Measurements from ENCODE around the gene SPNS1.
"Not testable (repeated sequence)": the region's sequence is repeated elsewhere in the genome, so short reads cannot be mapped to it uniquely, and the experiment has no call there.

The SPNS1 gene

DNA sequence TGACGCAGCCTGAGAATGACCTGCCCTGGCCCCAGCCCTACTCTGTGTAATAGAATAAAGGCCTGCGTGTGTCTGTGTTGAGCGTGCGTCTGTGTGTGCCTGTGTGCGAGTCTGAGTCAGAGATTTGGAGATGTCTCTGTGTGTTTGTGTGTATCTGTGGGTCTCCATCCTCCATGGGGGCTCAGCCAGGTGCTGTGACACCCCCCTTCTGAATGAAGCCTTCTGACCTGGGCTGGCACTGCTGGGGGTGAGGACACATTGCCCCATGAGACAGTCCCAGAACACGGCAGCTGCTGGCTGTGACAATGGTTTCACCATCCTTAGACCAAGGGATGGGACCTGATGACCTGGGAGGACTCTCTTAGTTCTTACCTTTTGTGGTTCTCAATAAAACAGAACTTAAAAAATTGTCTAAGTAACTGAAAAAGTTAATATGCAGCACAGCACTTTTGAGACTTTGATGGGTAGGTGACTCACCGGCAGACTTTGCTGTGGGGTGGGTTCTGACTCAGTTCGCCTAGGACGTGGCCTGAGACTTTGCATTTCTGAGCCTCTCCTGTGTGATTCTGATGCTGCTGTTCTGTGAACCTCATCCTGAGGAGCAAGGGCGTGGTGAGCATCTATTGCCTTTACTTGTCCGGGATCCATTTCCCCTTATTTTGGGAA, 15.9 kb downstream of the SPNS1 start:
- DNase-seq, result peak; percentile 39

- no peak for DNase-seq
Observed at GRCh38 chr16:28991687-28992086, 17.1 kb downstream of the SPNS1 start.

DNA sequence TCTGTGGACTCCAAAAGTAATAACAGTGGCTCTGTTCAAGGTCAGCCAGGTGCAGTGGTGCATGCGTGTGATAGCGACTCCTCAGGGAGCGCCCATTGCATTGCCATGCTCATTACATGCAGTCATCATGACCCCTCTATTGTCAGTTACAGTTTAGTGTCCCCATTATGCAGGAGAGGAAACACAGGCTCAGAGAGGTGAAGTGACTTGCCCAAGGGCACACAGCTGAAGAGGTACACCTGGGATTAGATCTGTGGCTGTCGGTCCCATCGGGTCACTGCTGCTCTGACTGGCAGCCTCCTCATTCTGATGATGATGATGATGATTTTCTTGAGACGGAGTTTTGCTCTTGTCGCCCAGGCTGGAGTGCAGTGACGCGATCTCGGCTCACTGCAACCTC, 17.9 kb downstream of the SPNS1 start:
- no peak for DNase-seq

- DNase-seq, result no peak
Observed at GRCh38 chr16:28998837-28999236, 24.3 kb downstream of the SPNS1 start.

- DNase-seq, result no peak
Observed at GRCh38 chr16:28999577-28999976, 25.0 kb downstream of the SPNS1 start.

GRCh38 chr16:29000019-29000418, 25.4 kb downstream of the SPNS1 start:
- no peak for DNase-seq

DNA sequence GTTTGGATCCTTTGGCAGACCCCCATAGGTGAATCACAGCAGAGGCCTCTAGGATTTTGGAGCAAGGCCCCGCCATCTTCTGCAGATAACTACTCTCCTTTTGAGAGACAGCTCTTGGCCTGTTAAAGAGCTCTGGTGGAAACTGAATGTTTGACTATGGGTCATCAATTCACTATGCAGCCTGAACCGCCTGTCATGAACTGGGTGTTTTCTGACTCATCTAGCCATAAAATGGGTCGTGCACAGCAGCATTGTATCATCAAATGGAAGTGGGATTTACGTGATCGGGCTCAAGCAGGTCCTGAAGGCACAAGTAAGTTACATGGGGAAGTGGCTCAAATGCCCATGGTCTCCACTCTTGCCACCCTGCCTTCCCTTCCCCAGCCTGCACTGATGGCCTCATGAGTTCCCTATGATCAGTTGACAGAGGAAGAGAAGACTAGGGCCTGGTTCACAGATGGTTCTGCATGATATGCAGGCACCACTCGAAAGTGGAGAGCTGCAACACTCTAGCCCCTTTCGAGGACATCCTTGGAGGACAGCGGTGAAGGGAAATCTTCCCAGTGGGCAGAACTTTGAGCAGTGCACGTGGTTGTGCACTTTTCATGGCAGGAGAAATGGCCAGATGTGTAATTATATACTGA, 30.0 kb downstream of the SPNS1 start:
- not testable (repeated sequence) for DNase-seq

- DNase-seq, result peak; percentile 68
Observed at GRCh38 chr16:29007730-29008593, 33.4 kb downstream of the SPNS1 start.

- peak; percentile 27 for DNase-seq
Observed at GRCh38 chr16:29009050-29009837, 34.7 kb downstream of the SPNS1 start.

- no peak for DNase-seq
Observed at GRCh38 chr16:29009838-29010166, 35.2 kb downstream of the SPNS1 start.

- no peak for DNase-seq
Observed at GRCh38 chr16:29011112-29011511, 36.5 kb downstream of the SPNS1 start.

DNA sequence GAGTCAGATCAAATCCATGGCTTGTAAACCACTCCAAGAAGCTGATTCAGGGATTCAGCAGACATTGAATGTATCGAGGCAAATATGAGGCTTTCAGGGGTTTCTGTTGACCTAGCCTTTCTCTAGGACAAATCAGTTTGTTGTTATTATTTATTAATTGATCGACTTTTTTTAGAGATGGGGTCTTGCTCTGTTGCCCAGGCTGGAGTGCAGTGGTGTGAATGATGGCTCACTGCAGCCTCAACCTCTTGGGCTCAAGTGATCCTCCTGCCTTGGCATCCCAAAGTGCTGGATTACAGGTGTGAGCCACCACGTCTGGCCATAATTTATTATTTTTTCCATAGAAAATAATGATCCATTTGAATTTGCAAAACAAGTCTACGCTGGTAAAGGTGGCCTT, 37.3 kb downstream of the SPNS1 start:
- DNase-seq, result no peak

DNA sequence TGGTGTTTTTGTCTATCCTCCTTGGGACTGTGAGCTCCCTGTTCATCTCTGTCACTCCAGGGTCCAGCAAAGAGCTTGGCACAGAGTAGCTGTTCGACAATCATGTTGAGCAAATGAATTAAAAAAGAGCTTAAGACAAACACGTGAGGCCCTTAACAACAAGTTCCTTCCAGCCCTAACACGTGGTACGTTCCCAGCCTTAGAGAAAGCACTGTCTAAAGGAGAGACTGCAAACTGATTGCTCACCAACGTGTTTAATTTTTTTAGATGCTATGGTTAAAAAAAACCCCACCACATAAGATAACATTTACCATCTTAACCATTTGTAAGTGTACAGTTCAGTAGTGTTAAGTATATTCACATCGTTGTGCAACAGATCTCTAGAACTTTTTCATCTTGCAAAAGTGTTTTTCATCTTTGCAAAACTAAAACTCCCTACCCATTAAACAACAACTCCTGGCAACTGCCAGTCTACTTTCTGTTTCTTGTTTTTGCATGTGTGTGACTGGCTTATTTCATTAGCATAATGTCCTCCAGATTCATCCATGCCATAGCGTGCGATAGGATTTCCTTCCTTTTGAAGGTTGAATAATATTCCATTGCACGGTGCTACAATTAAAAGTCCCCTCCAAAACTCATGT, 38.5 kb downstream of the SPNS1 start:
- peak; percentile 46 for DNase-seq

DNA sequence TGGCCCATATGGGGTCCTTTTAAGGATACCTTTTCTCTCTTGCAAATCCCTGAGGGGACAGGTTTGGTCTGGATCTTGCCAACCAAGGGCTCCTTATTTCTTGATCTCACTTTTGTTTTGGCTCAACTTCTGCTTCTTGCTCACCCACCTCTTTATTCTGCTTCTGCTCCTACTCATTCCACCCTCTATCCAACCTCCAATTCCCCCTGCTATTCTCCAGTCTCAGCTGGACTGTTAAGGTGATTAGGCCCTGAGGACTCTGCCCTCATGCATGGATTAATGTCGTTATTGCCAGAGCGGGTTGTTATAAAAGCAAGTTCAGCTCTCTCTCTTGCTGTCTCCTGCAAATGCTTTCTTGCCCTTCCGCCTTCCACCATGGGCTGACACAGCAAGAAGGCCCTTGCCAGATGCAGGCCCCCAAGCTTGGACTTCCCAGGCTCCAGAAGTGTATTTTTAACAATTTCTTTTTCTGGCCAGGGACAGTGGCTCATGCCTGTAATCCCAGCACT, 40.0 kb downstream of the SPNS1 start:
- no peak for DNase-seq

DNA sequence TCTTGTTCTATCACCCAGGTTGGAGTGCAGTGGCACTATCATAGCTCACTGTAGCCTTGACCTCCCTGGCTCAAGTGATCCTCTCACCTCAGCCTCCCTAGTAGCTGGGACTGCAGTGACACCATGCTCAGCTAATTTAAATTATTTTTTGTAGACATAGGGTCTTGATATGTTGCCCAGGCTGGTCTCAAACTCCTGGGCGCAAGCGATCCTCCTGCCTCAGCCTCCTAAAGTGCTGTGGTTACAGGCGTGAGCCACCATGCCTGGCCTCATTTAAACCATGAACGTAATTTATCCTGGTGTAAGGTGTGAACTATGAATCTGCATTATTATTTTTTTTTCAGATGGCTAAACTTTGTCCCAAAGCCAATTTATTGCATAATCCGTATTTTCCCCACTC, 47.6 kb downstream of the SPNS1 start:
- no peak for DNase-seq

GRCh38 chr16:29023279-29024277, 49.0 kb downstream of the SPNS1 start:
- DNase-seq, result no peak

- no peak for DNase-seq
Observed at GRCh38 chr16:29024278-29024677, 49.7 kb downstream of the SPNS1 start.

DNA sequence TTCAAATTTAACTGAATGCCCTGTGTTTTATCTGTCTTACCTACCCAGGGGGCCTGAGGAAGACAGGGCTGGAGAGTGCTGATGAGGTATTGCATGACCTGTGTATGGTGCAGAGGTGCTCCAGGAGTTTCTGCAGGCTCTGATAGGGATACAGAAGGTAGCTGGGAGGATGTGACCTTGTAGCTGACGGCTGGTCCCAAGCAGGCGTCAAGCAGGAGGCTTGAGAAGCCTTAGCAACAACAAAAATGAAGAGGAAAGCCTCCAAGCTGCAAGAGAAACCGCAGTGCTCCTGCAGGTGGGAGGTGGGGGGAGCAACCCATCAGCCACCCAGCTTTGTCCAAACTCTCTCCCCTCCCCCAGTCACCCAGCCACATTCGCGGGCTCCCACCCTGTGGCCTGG, 50.6 kb downstream of the SPNS1 start:
- no peak for DNase-seq

DNA sequence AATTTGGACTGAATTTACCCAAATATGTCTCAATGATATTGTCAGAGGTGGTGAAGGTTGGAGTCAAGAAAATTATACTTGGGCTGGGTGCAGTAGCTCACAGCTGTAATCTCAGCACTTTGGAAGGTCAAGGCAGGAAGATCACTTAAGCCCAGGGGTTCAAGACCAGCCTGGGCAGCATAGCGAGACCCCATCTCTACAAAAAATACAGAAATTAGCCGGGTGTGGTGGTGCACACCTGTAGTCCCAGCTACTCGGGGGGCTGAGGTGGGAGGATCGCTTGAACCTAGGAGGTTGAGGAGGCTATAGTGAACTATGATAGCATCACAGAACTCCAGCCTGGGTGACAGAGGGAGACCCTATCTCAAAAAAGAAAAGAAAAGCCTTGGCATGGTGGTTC, 51.2 kb downstream of the SPNS1 start:
- DNase-seq, result no peak

- DNase-seq, result no peak
Observed at GRCh38 chr16:29028457-29029167, 54.0 kb downstream of the SPNS1 start.

Data from CD4-positive, alpha-beta T cell treated with Interleukin-12 subunit alpha and Interleukin-12 subunit beta, for 1 hour (primary cell).